ENCODE data around the gene STARD5.

Gene STARD5

DNA sequence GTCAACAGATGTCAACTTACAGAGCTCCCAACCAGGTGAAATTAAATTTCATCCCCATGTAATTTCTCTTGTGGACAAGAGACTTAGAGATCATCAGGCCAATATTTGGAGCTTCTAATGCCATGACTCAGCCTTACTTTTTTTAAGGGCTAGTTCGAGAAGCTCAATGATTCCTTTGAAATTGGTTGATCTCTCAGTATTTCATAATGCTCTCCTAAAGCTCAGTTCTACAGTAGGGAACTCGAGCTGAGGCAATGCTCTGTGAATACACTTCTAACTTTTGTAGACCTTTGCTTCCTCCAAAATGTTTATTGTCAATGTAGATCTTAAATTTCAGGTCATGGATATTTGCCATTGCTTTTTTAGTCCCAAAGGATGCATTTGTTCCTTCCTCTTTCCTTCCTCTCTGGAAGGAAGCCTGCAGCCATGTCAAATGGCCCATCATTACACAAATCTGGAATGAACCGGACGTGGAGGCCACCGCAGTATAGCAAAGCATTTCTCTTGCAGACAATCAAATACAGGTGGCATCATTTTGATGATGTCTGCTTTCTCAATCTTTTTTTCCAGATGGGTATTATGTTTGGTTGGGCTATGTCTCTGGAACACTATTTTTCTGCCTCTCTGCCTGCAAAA lies 28.3 kb downstream of the STARD5 start:
- Histone ChIP-seq H4K91ac (ENCODE audit: low read length) (no peak overlapping the region), H3K79me1 (replicated peaks; ENCODE audit: low read length, poor library complexity, severe bottlenecking) (no peaks in the 10 kb centered on the region), H2BK15ac (ENCODE audit: low read depth, poor library complexity, severe bottlenecking) (no peak overlapping the region), H2AFZ (ENCODE audit: low read depth, low read length) (no peak overlapping the region), H3K23ac (ENCODE audit: low read length in 2 of 2) (no peak overlapping the region), H2AK5ac (ENCODE audit: low read length, severe bottlenecking) (no peak overlapping the region), H3K27ac (ENCODE audit: low read length, poor library complexity, severe bottlenecking) (no peak overlapping the region), H3K4me3 (ENCODE audit: insufficient read depth in 1 of 2, low read depth in 1 of 2, low read length in 2 of 2) (no peak overlapping the region), H3K9ac (ENCODE audit: low read length) (no peak overlapping the region), H3K4ac (ENCODE audit: low read depth in 1 of 2, low read length in 2 of 2) (no peak overlapping the region), H4K8ac (ENCODE audit: low read length) (no peak overlapping the region), H3K14ac (ENCODE audit: low read length in 2 of 2) (no peak overlapping the region), H3K9me3 (ENCODE audit: control insufficient read depth, low read length) (no peaks in the 10 kb centered on the region), H2BK120ac (ENCODE audit: low read depth, low read length) (no peak overlapping the region), H3K27me3 (ENCODE audit: control insufficient read depth in 1 of 2, insufficient read depth in 1 of 2, low read length in 2 of 2) (peaks cover 0 to 84% of the 10 kb centered on the region in 2 experiments), H2BK5ac (ENCODE audit: low read depth, low read length, poor library complexity, severe bottlenecking) (no peak overlapping the region), H3K4me2 (ENCODE audit: low read length, poor library complexity, severe bottlenecking) (no peak overlapping the region), H3K36me3 (ENCODE audit: control insufficient read depth in 1 of 2, insufficient read depth in 2 of 2, low read depth in 1 of 2, low read length in 2 of 2) (peaks cover 0 to 4% of the 10 kb centered on the region in 2 experiments), H3K4me1 (ENCODE audit: control insufficient read depth, insufficient read depth, low read depth, low read length) (peaks cover 5% of the 10 kb centered on the region), H2BK12ac (ENCODE audit: low read length in 2 of 2) (no peak overlapping the region), H3K18ac (ENCODE audit: low read depth in 1 of 2, low read length in 2 of 2) (no peak overlapping the region)
- DNase-seq = no peak
- WGBS = 83% methylated on average over 5 of the region's 5 CpGs

DNA sequence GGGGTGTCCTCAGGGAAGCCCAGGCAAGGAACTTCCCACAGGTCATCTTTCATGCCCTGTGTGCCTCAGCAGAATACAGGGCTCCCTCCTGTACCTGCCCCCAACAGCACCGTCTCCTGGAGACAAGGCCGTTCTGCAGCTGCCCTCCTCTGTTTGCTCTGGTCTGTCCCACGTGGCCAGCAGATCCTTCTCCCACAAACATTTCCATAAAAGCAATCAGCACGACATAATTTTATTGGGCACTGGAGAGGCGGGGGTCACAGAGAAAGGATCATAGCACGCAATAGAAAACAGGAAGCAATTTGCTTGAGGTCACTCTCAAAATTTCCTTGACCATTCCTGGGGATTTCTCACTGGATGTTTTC lies 29.4 kb downstream of the STARD5 start:
- no peak for DNase-seq
- Histone ChIP-seq H3K4ac (ENCODE audit: low read depth in 1 of 2, low read length in 2 of 2) (no peak overlapping the region), H3K4me2 (ENCODE audit: low read length, poor library complexity, severe bottlenecking) (no peak overlapping the region), H2AK5ac (ENCODE audit: low read length, severe bottlenecking) (no peak overlapping the region), H3K18ac (ENCODE audit: low read depth in 1 of 2, low read length in 2 of 2) (no peak overlapping the region), H3K14ac (ENCODE audit: low read length in 2 of 2) (no peak overlapping the region), H2BK12ac (ENCODE audit: low read length in 2 of 2) (no peak overlapping the region), H3K4me3 (ENCODE audit: insufficient read depth in 1 of 2, low read depth in 1 of 2, low read length in 2 of 2) (no peak overlapping the region), H3K4me1 (ENCODE audit: control insufficient read depth, insufficient read depth, low read depth, low read length) (peaks cover 5% of the 10 kb centered on the region), H3K79me1 (replicated peaks; ENCODE audit: low read length, poor library complexity, severe bottlenecking) (no peaks in the 10 kb centered on the region), H2BK120ac (ENCODE audit: low read depth, low read length) (no peak overlapping the region), H3K23ac (ENCODE audit: low read length in 2 of 2) (no peak overlapping the region), H2BK5ac (ENCODE audit: low read depth, low read length, poor library complexity, severe bottlenecking) (no peak overlapping the region), H2AFZ (ENCODE audit: low read depth, low read length) (no peak overlapping the region), H4K8ac (ENCODE audit: low read length) (no peak overlapping the region), H3K36me3 (ENCODE audit: control insufficient read depth in 1 of 2, insufficient read depth in 2 of 2, low read depth in 1 of 2, low read length in 2 of 2) (peaks cover 0 to 4% of the 10 kb centered on the region in 2 experiments), H4K91ac (ENCODE audit: low read length) (no peak overlapping the region), H2BK15ac (ENCODE audit: low read depth, poor library complexity, severe bottlenecking) (no peak overlapping the region), H3K27me3 (ENCODE audit: control insufficient read depth in 1 of 2, insufficient read depth in 1 of 2, low read length in 2 of 2) (peaks cover 0 to 78% of the 10 kb centered on the region in 2 experiments), H3K9ac (ENCODE audit: low read length) (no peak overlapping the region), H3K27ac (ENCODE audit: low read length, poor library complexity, severe bottlenecking) (no peak overlapping the region), H3K9me3 (ENCODE audit: control insufficient read depth, low read length) (no peaks in the 10 kb centered on the region)
- 62% methylated on average over 6 of the region's 6 CpGs for WGBS

DNA sequence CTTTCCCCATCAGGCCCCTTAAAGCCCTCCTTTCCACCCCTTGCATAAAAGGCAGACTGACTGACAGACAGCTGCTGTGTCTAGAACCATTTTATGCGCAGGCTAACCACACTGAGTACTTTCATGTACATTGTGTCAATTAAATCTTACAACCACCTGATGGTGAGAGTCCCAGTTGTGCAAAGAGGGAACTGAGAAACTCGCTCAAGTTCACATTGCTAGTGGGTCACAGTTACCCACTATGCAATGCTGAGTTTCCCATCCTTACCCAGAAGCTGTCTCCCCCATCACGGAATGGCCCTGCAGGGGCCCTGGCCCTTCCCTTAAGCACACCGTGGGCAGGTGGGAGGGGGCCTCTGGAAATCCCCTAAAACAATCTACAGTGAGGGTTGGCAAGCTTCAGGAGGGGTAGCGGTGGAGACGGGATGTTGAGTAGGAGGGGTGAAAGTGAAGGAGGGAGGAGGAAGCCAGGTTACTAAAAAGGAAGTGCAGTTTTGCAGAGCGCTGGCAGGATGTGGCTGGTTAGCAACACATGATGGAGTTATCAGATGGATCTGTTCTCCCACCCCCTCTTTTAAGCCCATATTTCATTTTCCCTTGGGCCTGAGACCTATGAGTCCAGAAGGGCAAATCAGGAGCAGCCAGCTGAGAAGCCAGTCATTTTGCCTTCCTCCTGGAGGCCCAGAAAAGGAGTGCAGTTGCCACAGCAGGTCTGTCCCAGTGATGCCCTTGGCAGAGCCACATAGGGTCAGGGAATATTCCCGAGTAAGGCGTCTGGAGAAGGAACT lies 30.0 kb downstream of the STARD5 start:
- peak overlapping the region in 1 of 2 experiments; percentile 1 for H3K4me3 ChIP-seq (ENCODE audit: insufficient read depth in 1 of 2, low read depth in 1 of 2, low read length in 2 of 2)
- no peak overlapping the region for H3K27ac ChIP-seq (ENCODE audit: low read length, poor library complexity, severe bottlenecking)
- peaks cover 5% of the 10 kb centered on the region for H3K4me1 ChIP-seq (ENCODE audit: control insufficient read depth, insufficient read depth, low read depth, low read length)
- no peak overlapping the region for H2AK5ac ChIP-seq (ENCODE audit: low read length, severe bottlenecking)
- H2BK12ac ChIP-seq (ENCODE audit: low read length in 2 of 2) = no peak overlapping the region
- no peak for DNase-seq
- H3K9ac ChIP-seq (ENCODE audit: low read length) = no peak overlapping the region
- H3K23ac ChIP-seq (ENCODE audit: low read length in 2 of 2) = no peak overlapping the region
- no peaks in the 10 kb centered on the region for H3K79me1 ChIP-seq (replicated peaks; ENCODE audit: low read length, poor library complexity, severe bottlenecking)
- H4K8ac ChIP-seq (ENCODE audit: low read length) = no peak overlapping the region
- H3K36me3 ChIP-seq (ENCODE audit: control insufficient read depth in 1 of 2, insufficient read depth in 2 of 2, low read depth in 1 of 2, low read length in 2 of 2) = peaks cover 0 to 4% of the 10 kb centered on the region in 2 experiments
- H2AFZ ChIP-seq (ENCODE audit: low read depth, low read length) = no peak overlapping the region
- no peak overlapping the region for H3K14ac ChIP-seq (ENCODE audit: low read length in 2 of 2)
- H2BK15ac ChIP-seq (ENCODE audit: low read depth, poor library complexity, severe bottlenecking) = no peak overlapping the region
- H2BK5ac ChIP-seq (ENCODE audit: low read depth, low read length, poor library complexity, severe bottlenecking) = no peak overlapping the region
- H3K4ac ChIP-seq (ENCODE audit: low read depth in 1 of 2, low read length in 2 of 2) = no peak overlapping the region
- no peak overlapping the region for H3K18ac ChIP-seq (ENCODE audit: low read depth in 1 of 2, low read length in 2 of 2)
- 63% methylated on average over 9 of the region's 9 CpGs for WGBS
- no peak overlapping the region for H4K91ac ChIP-seq (ENCODE audit: low read length)
- H2BK120ac ChIP-seq (ENCODE audit: low read depth, low read length) = no peak overlapping the region
- H3K9me3 ChIP-seq (ENCODE audit: control insufficient read depth, low read length) = no peaks in the 10 kb centered on the region
- H3K4me2 ChIP-seq (ENCODE audit: low read length, poor library complexity, severe bottlenecking) = no peak overlapping the region
- peaks cover 0 to 72% of the 10 kb centered on the region in 2 experiments for H3K27me3 ChIP-seq (ENCODE audit: control insufficient read depth in 1 of 2, insufficient read depth in 1 of 2, low read length in 2 of 2)

DNA sequence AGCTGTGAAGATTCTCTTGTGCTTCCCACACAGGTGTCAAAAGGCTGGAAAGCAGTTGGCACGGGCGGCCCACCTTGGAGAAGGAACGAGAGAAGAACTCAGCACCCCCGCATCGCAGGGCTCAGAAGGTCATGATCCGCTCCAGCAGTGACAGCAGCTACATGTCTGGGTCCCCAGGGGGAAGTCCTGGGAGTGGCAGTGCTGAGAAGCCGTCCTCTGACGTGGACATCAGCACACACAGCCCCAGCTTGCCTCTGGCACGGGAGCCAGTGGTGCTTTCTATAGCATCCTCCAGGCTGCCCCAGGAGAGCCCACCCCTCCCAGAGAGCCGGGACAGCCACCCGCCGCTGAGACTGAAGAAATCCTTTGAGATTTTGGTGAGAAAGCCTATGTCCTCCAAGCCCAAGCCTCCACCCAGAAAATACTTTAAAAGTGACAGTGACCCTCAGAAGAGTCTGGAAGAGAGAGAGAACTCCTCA lies 31.4 kb downstream of the STARD5 start:
- Histone ChIP-seq H3K9me3 (ENCODE audit: control insufficient read depth, low read length) (no peaks in the 10 kb centered on the region), H3K27me3 (ENCODE audit: control insufficient read depth in 1 of 2, insufficient read depth in 1 of 2, low read length in 2 of 2) (peaks cover 0 to 65% of the 10 kb centered on the region in 2 experiments), H3K36me3 (ENCODE audit: control insufficient read depth in 1 of 2, insufficient read depth in 2 of 2, low read depth in 1 of 2, low read length in 2 of 2) (peaks cover 0 to 8% of the 10 kb centered on the region in 2 experiments), H3K18ac (ENCODE audit: low read depth in 1 of 2, low read length in 2 of 2) (no peak overlapping the region), H2BK15ac (ENCODE audit: low read depth, poor library complexity, severe bottlenecking) (no peak overlapping the region), H3K23ac (ENCODE audit: low read length in 2 of 2) (no peak overlapping the region), H3K79me1 (replicated peaks; ENCODE audit: low read length, poor library complexity, severe bottlenecking) (no peaks in the 10 kb centered on the region), H4K8ac (ENCODE audit: low read length) (no peak overlapping the region), H3K4me1 (ENCODE audit: control insufficient read depth, insufficient read depth, low read depth, low read length) (peaks cover 5% of the 10 kb centered on the region), H2BK120ac (ENCODE audit: low read depth, low read length) (no peak overlapping the region), H3K27ac (ENCODE audit: low read length, poor library complexity, severe bottlenecking) (no peak overlapping the region), H2BK12ac (ENCODE audit: low read length in 2 of 2) (no peak overlapping the region), H3K9ac (ENCODE audit: low read length) (no peak overlapping the region), H3K14ac (ENCODE audit: low read length in 2 of 2) (no peak overlapping the region), H3K4ac (ENCODE audit: low read depth in 1 of 2, low read length in 2 of 2) (no peak overlapping the region), H2BK5ac (ENCODE audit: low read depth, low read length, poor library complexity, severe bottlenecking) (no peak overlapping the region), H3K4me2 (ENCODE audit: low read length, poor library complexity, severe bottlenecking) (no peak overlapping the region), H4K91ac (ENCODE audit: low read length) (no peak overlapping the region), H2AK5ac (ENCODE audit: low read length, severe bottlenecking) (no peak overlapping the region), H2AFZ (ENCODE audit: low read depth, low read length) (no peak overlapping the region), H3K4me3 (ENCODE audit: insufficient read depth in 1 of 2, low read depth in 1 of 2, low read length in 2 of 2) (no peak overlapping the region)
- DNase-seq = no peak
- WGBS = 85% methylated on average over 9 of the region's 12 CpGs
